Stimulated activated naive CD8-positive, alpha-beta T cell treated with anti-CD3 and anti-CD28 coated beads, Interleukin-15, amount 100 ng/mL, for 72 hours (primary cell): Measurements from ENCODE around the gene ZNF710.
A peak's percentile ranks its signal among the peaks of the same experiment; 100 is the strongest.

ENCODE experiments used
- ATAC-seq: fragments of 150-1000 bp; cut with Tn5 transposase; 2 replicates; pipeline ENCODE4 v1.10.0; 2021; ENCODE audit warnings: mild to moderate bottlenecking, moderate library complexity
- DNase-seq, 2 donors: peaks; one replicate each; pipeline ENCODE4 v3.0.0; 2021 to 2022
- H3K27ac Mint-ChIP-seq, 2 donors: one replicate each; pipeline ENCODE4 v1.8.0; 2022; ENCODE audit warnings: mild to moderate bottlenecking in 2 of 2, mixed read lengths in 2 of 2, moderate library complexity in 2 of 2
- H3K27me3 Mint-ChIP-seq: one replicate; pipeline ENCODE4 v1.8.0; 2022; ENCODE audit warnings: mixed read lengths
- H3K4me1 Mint-ChIP-seq: one replicate; pipeline ENCODE4 v1.8.0; 2022; ENCODE audit warnings: mild to moderate bottlenecking, mixed read lengths
- H3K4me3 Mint-ChIP-seq, 2 donors: one replicate each; pipeline ENCODE4 v1.8.0; 2022; ENCODE audit warnings: mild to moderate bottlenecking in 2 of 2, mixed read lengths in 2 of 2, moderate library complexity in 1 of 2
- H3K9me3 Mint-ChIP-seq, 2 donors: one replicate each; pipeline ENCODE4 v1.8.0; 2022; ENCODE audit warnings: mixed read lengths in 2 of 2

ZNF710 gene

GRCh38 chr15:90053685-90054466 is 52.8 kb downstream of the ZNF710 start:
- Mint-ChIP-seq H3K4me3 (no peak overlapping the region), H3K27ac (peak overlapping the region in 1 of 2 donors; percentile 86), H3K4me1 (peaks cover 41% of the 10 kb centered on the region), H3K9me3 (no peaks in the 10 kb centered on the region), H3K27me3 (no peaks in the 10 kb centered on the region)
- ATAC-seq (no peak), DNase-seq (no peak)

GRCh38 chr15:90054618-90055097 is 53.5 kb downstream of the ZNF710 start:
- Mint-ChIP-seq H3K4me1 (peaks cover 47% of the 10 kb centered on the region), H3K9me3 (no peaks in the 10 kb centered on the region), H3K27ac (peak overlapping the region in 1 of 2 donors; percentile 6), H3K27me3 (no peaks in the 10 kb centered on the region), H3K4me3 (no peak overlapping the region)
- ATAC-seq = no peak
- DNase-seq = no peak

- ATAC-seq (no peak), DNase-seq (no peak)
- Mint-ChIP-seq H3K27ac (no peak overlapping the region), H3K4me1 (peaks cover 47% of the 10 kb centered on the region), H3K9me3 (no peaks in the 10 kb centered on the region), H3K27me3 (no peaks in the 10 kb centered on the region), H3K4me3 (no peak overlapping the region)
These were observed 54.1 kb downstream of the ZNF710 start for GRCh38 chr15:90055182-90055581.

GRCh38 chr15:90056529-90056928 is 55.4 kb downstream of the ZNF710 start:
- Mint-ChIP-seq H3K9me3 (no peaks in the 10 kb centered on the region), H3K27me3 (no peaks in the 10 kb centered on the region), H3K4me1 (peaks cover 50% of the 10 kb centered on the region), H3K27ac (no peak overlapping the region), H3K4me3 (no peak overlapping the region)
- ATAC-seq = no peak
- DNase-seq = no peak

GRCh38 chr15:90058308-90058707 is 57.2 kb downstream of the ZNF710 start:
- Mint-ChIP-seq H3K4me1 (peaks cover 58% of the 10 kb centered on the region), H3K27me3 (no peaks in the 10 kb centered on the region), H3K4me3 (peak overlapping the region in 1 of 2 donors; percentile 32), H3K27ac (peak overlapping the region in 1 of 2 donors; percentile 82), H3K9me3 (no peaks in the 10 kb centered on the region)
- DNase-seq (no peak), ATAC-seq (no peak)

GRCh38 chr15:90058775-90059174 is 57.7 kb downstream of the ZNF710 start:
- H3K4me1 Mint-ChIP-seq = peaks cover 63% of the 10 kb centered on the region
- H3K27me3 Mint-ChIP-seq = no peaks in the 10 kb centered on the region
- H3K4me3 Mint-ChIP-seq = peak overlapping the region; percentile 65 to 79
- no peaks in the 10 kb centered on the region for H3K9me3 Mint-ChIP-seq
- ATAC-seq (no peak), DNase-seq (no peak)
- H3K27ac Mint-ChIP-seq = peak overlapping the region; percentile 94 to 98

- DNase-seq = peak; percentile 77 to 92
- peaks cover 67% of the 10 kb centered on the region for H3K4me1 Mint-ChIP-seq
These were observed 58.3 kb downstream of the ZNF710 start for GRCh38 chr15:90059208-90059985.

GRCh38 chr15:90060797-90061196 is 59.7 kb downstream of the ZNF710 start:
- H3K27ac Mint-ChIP-seq = peak overlapping the region; percentile 19 to 57
- no peak for DNase-seq
- no peak for ATAC-seq
- no peaks in the 10 kb centered on the region for H3K27me3 Mint-ChIP-seq
- peaks cover 60% of the 10 kb centered on the region for H3K4me1 Mint-ChIP-seq
- H3K9me3 Mint-ChIP-seq = no peaks in the 10 kb centered on the region
- H3K4me3 Mint-ChIP-seq = no peak overlapping the region

More at GRCh38 chr15:90059208-90059985, 58.3 kb downstream of the ZNF710 start:
- peak; percentile 98 for ATAC-seq
- H3K9me3 Mint-ChIP-seq = no peaks in the 10 kb centered on the region
- peak overlapping the region; percentile 94 to 98 for H3K27ac Mint-ChIP-seq
- peak overlapping the region; percentile 66 to 79 for H3K4me3 Mint-ChIP-seq
- H3K27me3 Mint-ChIP-seq = no peaks in the 10 kb centered on the region

GRCh38 chr15:90062023-90062442 is 60.9 kb downstream of the ZNF710 start:
- Mint-ChIP-seq H3K27ac (peak overlapping the region; percentile 36 to 95), H3K9me3 (no peaks in the 10 kb centered on the region), H3K27me3 (no peaks in the 10 kb centered on the region), H3K4me3 (peak overlapping the region; percentile 4 to 27), H3K4me1 (peaks cover 60% of the 10 kb centered on the region)
- DNase-seq (peak in 1 of 2 donors; percentile 32), ATAC-seq (no peak)

- ATAC-seq (no peak), DNase-seq (no peak)
- peak overlapping the region; percentile 36 to 95 for H3K27ac Mint-ChIP-seq
- H3K4me1 Mint-ChIP-seq = peaks cover 60% of the 10 kb centered on the region
- H3K27me3 Mint-ChIP-seq = no peaks in the 10 kb centered on the region
- peak overlapping the region in 1 of 2 donors; percentile 27 for H3K4me3 Mint-ChIP-seq
- no peaks in the 10 kb centered on the region for H3K9me3 Mint-ChIP-seq
These were observed 61.4 kb downstream of the ZNF710 start for GRCh38 chr15:90062462-90062932.

GRCh38 chr15:90062973-90063769 is 62.0 kb downstream of the ZNF710 start:
- Mint-ChIP-seq H3K4me1 (peaks cover 54% of the 10 kb centered on the region), H3K4me3 (no peak overlapping the region)

GRCh38 chr15:90063770-90064247 is 62.7 kb downstream of the ZNF710 start:
- DNase-seq = no peak
- no peak overlapping the region for H3K4me3 Mint-ChIP-seq

More at GRCh38 chr15:90062973-90063769, 62.0 kb downstream of the ZNF710 start:
- Mint-ChIP-seq H3K27me3 (no peaks in the 10 kb centered on the region), H3K9me3 (no peaks in the 10 kb centered on the region), H3K27ac (peak overlapping the region; percentile 36 to 95)
- ATAC-seq = no peak
- no peak for DNase-seq

GRCh38 chr15:90064911-90065681 is 64.0 kb downstream of the ZNF710 start:
- no peak overlapping the region for H3K27ac Mint-ChIP-seq
- no peaks in the 10 kb centered on the region for H3K9me3 Mint-ChIP-seq
- no peaks in the 10 kb centered on the region for H3K27me3 Mint-ChIP-seq
- DNase-seq (no peak), ATAC-seq (no peak)
- no peak overlapping the region for H3K4me3 Mint-ChIP-seq
- peaks cover 41% of the 10 kb centered on the region for H3K4me1 Mint-ChIP-seq

More at GRCh38 chr15:90063770-90064247, 62.7 kb downstream of the ZNF710 start:
- ATAC-seq = no peak
- Mint-ChIP-seq H3K9me3 (no peaks in the 10 kb centered on the region), H3K27me3 (no peaks in the 10 kb centered on the region), H3K4me1 (peaks cover 48% of the 10 kb centered on the region), H3K27ac (peak overlapping the region in 1 of 2 donors; percentile 19)

GRCh38 chr15:90065682-90066049 is 64.5 kb downstream of the ZNF710 start:
- H3K27ac Mint-ChIP-seq = no peak overlapping the region
- H3K4me3 Mint-ChIP-seq = no peak overlapping the region
- no peaks in the 10 kb centered on the region for H3K9me3 Mint-ChIP-seq
- DNase-seq (no peak), ATAC-seq (no peak)
- H3K4me1 Mint-ChIP-seq = peaks cover 38% of the 10 kb centered on the region
- H3K27me3 Mint-ChIP-seq = no peaks in the 10 kb centered on the region
